GM23338 (cell line): ENCODE data around the gene LRBA. TPM values are rescaled to one million over a fixed set of nuclear protein-coding genes. Genes with fewer than 3 reads are reported as not detected.

Experiments
- ATAC-seq: fragments of 200-7000 bp; cut with Tn5 transposase; 3 replicates; pipeline ENCODE4 v1.9.1; 2020
- DNase-seq: peaks from one replicate; pipeline ENCODE4 v3.0.0-alpha.2; 2015; ENCODE audit warnings: low spot score
- H2AFZ ChIP-seq: fragments of 200-600 bp; sonication (generic); 2 replicates; pipeline ENCODE4 v1.8.0; 2016; ENCODE audit warnings: antibody characterized with exemption, mild to moderate bottlenecking, moderate library complexity
- H3F3A ChIP-seq: fragments of 200-600 bp; sonication (generic); replicated peaks from 2 replicates; pipeline ENCODE4 v1.8.0; 2017; ENCODE audit warnings: antibody characterized with exemption, mixed run types, low read depth
- H3K27ac ChIP-seq: fragments of 200-600 bp; sonication (generic); 2 replicates; pipeline ENCODE4 v1.6.1; 2016; ENCODE audit warnings: low read depth
- H3K27me3 ChIP-seq: fragments of 200-600 bp; sonication (generic); 2 replicates; pipeline ENCODE4 v1.8.0; 2016; ENCODE audit warnings: mild to moderate bottlenecking, mixed run types, moderate library complexity; ENCODE audit not compliant: insufficient read depth
- H3K36me3 ChIP-seq: fragments of 200-600 bp; sonication (generic); 2 replicates; pipeline ENCODE4 v1.8.0; 2016; ENCODE audit warnings: mild to moderate bottlenecking; ENCODE audit not compliant: insufficient read depth
- H3K4me1 ChIP-seq: fragments of 200-600 bp; sonication (generic); 2 replicates; pipeline ENCODE4 v1.8.0; 2016; ENCODE audit warnings: mild to moderate bottlenecking, moderate library complexity; ENCODE audit not compliant: insufficient read depth
- H3K4me2 ChIP-seq: fragments of 200-600 bp; sonication (generic); 2 replicates; pipeline ENCODE4 v1.7.1; 2017; ENCODE audit warnings: mixed run types
- H3K4me3 ChIP-seq: fragments of 200-600 bp; sonication (generic); 2 replicates; pipeline ENCODE4 v1.6.1; 2016; ENCODE audit warnings: mixed run types
- H3K79me2 ChIP-seq: fragments of 200-600 bp; sonication (generic); replicated peaks from 2 replicates; pipeline ENCODE4 v1.8.0; 2017; ENCODE audit warnings: mild to moderate bottlenecking; ENCODE audit not compliant: insufficient read depth
- H3K9me2 ChIP-seq: fragments of 200-600 bp; sonication (generic); 2 replicates; pipeline ENCODE4 v1.8.0; 2017; ENCODE audit not compliant: insufficient read depth
- H4K20me1 ChIP-seq: fragments of 200-600 bp; sonication (generic); replicated peaks from 2 replicates; pipeline ENCODE4 v1.8.0; 2017; ENCODE audit warnings: mild to moderate bottlenecking; ENCODE audit not compliant: insufficient read depth
- H3K27ac Mint-ChIP-seq: 2 replicates; pipeline ENCODE4 v1.8.0; 2020; ENCODE audit warnings: inconsistent platforms, mild to moderate bottlenecking, moderate library complexity, mixed read lengths
- H3K27me3 Mint-ChIP-seq: 3 replicates; pipeline ENCODE4 v1.8.0; 2022; ENCODE audit warnings: low read depth, mild to moderate bottlenecking, moderate library complexity, mixed read lengths, inconsistent platforms; ENCODE audit not compliant: insufficient read depth, poor library complexity
- H3K36me3 Mint-ChIP-seq: 3 replicates; pipeline ENCODE4 v1.8.0; 2021; ENCODE audit warnings: low read depth, mild to moderate bottlenecking, inconsistent platforms, moderate library complexity, mixed read lengths
- H3K4me1 Mint-ChIP-seq: 3 replicates; pipeline ENCODE4 v1.8.0; 2020; ENCODE audit warnings: mild to moderate bottlenecking, inconsistent platforms, mixed read lengths
- H3K4me3 Mint-ChIP-seq: 3 replicates; pipeline ENCODE4 v1.8.0; 2021; ENCODE audit warnings: moderate library complexity, mild to moderate bottlenecking, inconsistent platforms, mixed read lengths
- H3K9me3 Mint-ChIP-seq: 3 replicates; pipeline ENCODE4 v1.8.0; 2020; ENCODE audit warnings: moderate library complexity, mild to moderate bottlenecking, inconsistent platforms, mixed read lengths
- CREB1 ChIP-seq: fragments of 250-450 bp; sonication (Bioruptor Pico); IDR thresholded peaks from 2 replicates; pipeline ENCODE4 v1.5.0; 2020; ENCODE audit warnings: low read depth, mild to moderate bottlenecking, moderate library complexity
- ETS1 ChIP-seq: IDR thresholded peaks from 2 replicates; pipeline ENCODE4 v1.6.1; 2016; ENCODE audit warnings: antibody characterized with exemption
- EZH2 ChIP-seq: fragments of 200-600 bp; sonication (generic); IDR thresholded peaks from one replicate; pipeline ENCODE4 v1.8.0; 2017; ENCODE audit warnings: antibody characterized with exemption, mild to moderate bottlenecking, low read depth; ENCODE audit not compliant: unreplicated experiment
- EZH2phosphoT487 ChIP-seq: fragments of 200-600 bp; sonication (generic); IDR thresholded peaks from one replicate; pipeline ENCODE4 v1.8.1; 2018; ENCODE audit warnings: antibody characterized with exemption; ENCODE audit not compliant: unreplicated experiment
- JUNB ChIP-seq: IDR thresholded peaks from one replicate; pipeline ENCODE4 v1.6.1; 2016; ENCODE audit warnings: antibody characterized with exemption; ENCODE audit not compliant: unreplicated experiment
- NANOG ChIP-seq: IDR thresholded peaks from 2 replicates; pipeline ENCODE4 v1.6.1; 2016; ENCODE audit warnings: antibody characterized with exemption, borderline replicate concordance
- POLR2AphosphoS5 ChIP-seq: IDR thresholded peaks from 2 replicates; pipeline ENCODE4 v1.6.1; 2016; ENCODE audit warnings: antibody characterized with exemption, low read depth
- REST ChIP-seq: IDR thresholded peaks from one replicate; pipeline ENCODE4 v1.6.1; 2018; ENCODE audit warnings: antibody characterized with exemption; ENCODE audit not compliant: unreplicated experiment
- STAT1 ChIP-seq: IDR thresholded peaks from one replicate; pipeline ENCODE4 v1.6.1; 2016; ENCODE audit warnings: antibody characterized with exemption; ENCODE audit not compliant: unreplicated experiment
- ZNF114 ChIP-seq: fragments of 250-450 bp; sonication (Bioruptor Pico); IDR thresholded peaks from 2 replicates; pipeline ENCODE4 v1.5.0; 2020; ENCODE audit warnings: mild to moderate bottlenecking, moderate library complexity
- ZNF331 ChIP-seq: fragments of 250-450 bp; sonication (Bioruptor Pico); IDR thresholded peaks from 2 replicates; pipeline ENCODE4 v1.5.0; 2020; ENCODE audit warnings: low read depth, mild to moderate bottlenecking, moderate library complexity
- ZNF462 ChIP-seq: fragments of 250-450 bp; sonication (Bioruptor Pico); IDR thresholded peaks from 2 replicates; pipeline ENCODE4 v1.5.0; 2020; ENCODE audit warnings: mild to moderate bottlenecking, moderate library complexity
- polyA plus RNA-seq: library from polyadenylated mRNA; unstranded; fragments of >200 nt; fragmentation: Nextera tagmentation; extraction: Ambion mirVana; gene quantifications from 2 replicates; pipeline ENCODE4 v1.2.1, GENCODE V29; 2016
- total RNA-seq: library from RNA; depleted of rRNA; stranded (reverse); fragments of >200 nt; shearing (Covaris generic); gene quantifications from 2 replicates; pipeline ENCODE4 v1.2.3, GENCODE V29; 2014
- TF ChIP-seq, protein P1 (sequence below), 2 experiments: fragments of 200-600 bp in 1 of 2; sonication (generic) in 1 of 2; conservative IDR thresholded peaks; 2 replicates each; pipeline versions ENCODE4 v1.5.1 to v1.6.1; 2016 to 2017; ENCODE audit warnings: antibody characterized with exemption in 2 of 2, low read depth in 2 of 2, mild to moderate bottlenecking in 2 of 2, moderate library complexity in 1 of 2

The LRBA gene
- total and polyA plus RNA-seq, 2 experiments from 2014 or later: 23.3 to 126 TPM

GRCh38 chr4:150419939-150420338 is 595.1 kb downstream of the LRBA start:
- no peaks in the 10 kb centered on the region for H3K4me1 ChIP-seq
- H3K27me3 ChIP-seq: no peaks in the 10 kb centered on the region
- no peak overlapping the region for H3K27ac Mint-ChIP-seq
- no peak overlapping the region for H3K4me2 ChIP-seq
- H3K9me3 Mint-ChIP-seq: no peaks in the 10 kb centered on the region
- H3K79me2 ChIP-seq: no peaks in the 10 kb centered on the region
- no peak overlapping the region for H3K27ac ChIP-seq
- H4K20me1 ChIP-seq: no peaks in the 10 kb centered on the region
- DNase-seq (no peak), ATAC-seq (no peak)
- H3F3A ChIP-seq: 0 out of 2 replicates have a peak, but pooled peaks cover 2% of the 10 kb centered on the region
- TF ChIP-seq ZNF462 (CRISPR knock-in tag): no peak
- TF ChIP-seq EZH2phosphoT487: no peak
- TF ChIP-seq ZNF114 (CRISPR knock-in tag): no peak
- no peak for TF ChIP-seq NANOG
- no peak for TF ChIP-seq POLR2AphosphoS5
- no peak for TF ChIP-seq STAT1
- TF ChIP-seq EZH2: no peak
- TF ChIP-seq ETS1: no peak
- TF ChIP-seq, protein P1, sequence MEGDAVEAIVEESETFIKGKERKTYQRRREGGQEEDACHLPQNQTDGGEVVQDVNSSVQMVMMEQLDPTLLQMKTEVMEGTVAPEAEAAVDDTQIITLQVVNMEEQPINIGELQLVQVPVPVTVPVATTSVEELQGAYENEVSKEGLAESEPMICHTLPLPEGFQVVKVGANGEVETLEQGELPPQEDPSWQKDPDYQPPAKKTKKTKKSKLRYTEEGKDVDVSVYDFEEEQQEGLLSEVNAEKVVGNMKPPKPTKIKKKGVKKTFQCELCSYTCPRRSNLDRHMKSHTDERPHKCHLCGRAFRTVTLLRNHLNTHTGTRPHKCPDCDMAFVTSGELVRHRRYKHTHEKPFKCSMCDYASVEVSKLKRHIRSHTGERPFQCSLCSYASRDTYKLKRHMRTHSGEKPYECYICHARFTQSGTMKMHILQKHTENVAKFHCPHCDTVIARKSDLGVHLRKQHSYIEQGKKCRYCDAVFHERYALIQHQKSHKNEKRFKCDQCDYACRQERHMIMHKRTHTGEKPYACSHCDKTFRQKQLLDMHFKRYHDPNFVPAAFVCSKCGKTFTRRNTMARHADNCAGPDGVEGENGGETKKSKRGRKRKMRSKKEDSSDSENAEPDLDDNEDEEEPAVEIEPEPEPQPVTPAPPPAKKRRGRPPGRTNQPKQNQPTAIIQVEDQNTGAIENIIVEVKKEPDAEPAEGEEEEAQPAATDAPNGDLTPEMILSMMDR (conservative IDR thresholded peaks at IDR 0.05; ENCODE audit: low read depth in 2 of 2): no peak
- no peak for TF ChIP-seq REST
- TF ChIP-seq JUNB: no peak
- no peak for TF ChIP-seq CREB1 (CRISPR knock-in tag)
- no peak for TF ChIP-seq ZNF331 (CRISPR knock-in tag)
- peaks cover 5% of the 10 kb centered on the region for H3K27me3 Mint-ChIP-seq
- no peak overlapping the region for H3K4me3 Mint-ChIP-seq
- peaks cover 5% of the 10 kb centered on the region; the same call in 1 of the 3 replicates for H3K36me3 Mint-ChIP-seq
- no peaks in the 10 kb centered on the region for H3K36me3 ChIP-seq
- no peaks in the 10 kb centered on the region for H3K4me1 Mint-ChIP-seq
- 0 out of 2 replicates have a peak, but pooled peaks cover 2% of the 10 kb centered on the region for H3K9me2 ChIP-seq
- no peak overlapping the region for H3K4me3 ChIP-seq
- H2AFZ ChIP-seq: no peak overlapping the region
